GM12878 (cell line): Measurements from ENCODE around the gene OTUD3. TPM values are rescaled to one million over a fixed set of nuclear protein-coding genes. Genes with fewer than 3 reads are reported as not detected.

Experiments
- ATAC-seq: fragments of 200-7000 bp; cut with Tn5 transposase; 3 replicates; pipeline ENCODE4 v1.9.1; 2020; ENCODE audit warnings: mild to moderate bottlenecking, moderate library complexity
- BruUV-seq: library from RNA; stranded (reverse); fragments of 400-500 nt; replicated peaks from 2 replicates; lab custom pipeline; 2021; lab: Mats Ljungman, UMichigan
- CTCF ChIA-PET: fragments of 300-600 bp; sonication (Branson Sonifier 250); formaldehyde crosslinking; extraction: SDS; loops from one replicate; lab custom pipeline; 2021; ENCODE audit warnings: inconsistent platforms; lab: Yijun Ruan, JAX
- POLR2A ChIA-PET: fragments of 350-600 bp; formaldehyde crosslinking; extraction: SDS; loops from one replicate; lab custom pipeline; 2021; ENCODE audit warnings: inconsistent platforms; lab: Charles Lee
- RAD21 ChIA-PET: fragments of 300-600 bp; sonication (Branson Sonifier 250); formaldehyde crosslinking; loops from one replicate; lab custom pipeline; 2023; ENCODE audit warnings: antibody characterized with exemption; ENCODE audit not compliant: unreplicated experiment; lab: Charles Lee
- SMC1A ChIA-PET: fragments of 300-600 bp; sonication (Branson Sonifier 250); formaldehyde crosslinking; loops from one replicate; lab custom pipeline; 2023; ENCODE audit not compliant: unreplicated experiment, uncharacterized antibody; lab: Charles Lee
- DNase-seq: peaks from one replicate; pipeline ENCODE4 v3.0.0-alpha.2; 2011; ENCODE audit warnings: low read depth, low spot score
- FAIRE-seq: peaks from 3 replicates; lab custom pipeline; 2011; peaks lifted over from hg19 to GRCh38; lab: Jason Lieb, UNC
- H2AFZ ChIP-seq: 2 replicates; pipeline ENCODE4 v1.6.0; 2011; ENCODE audit warnings: low read depth, low read length, control low read depth; ENCODE audit not compliant: control insufficient read depth
- H3K27ac ChIP-seq: 2 replicates; pipeline ENCODE4 v1.5.1; 2011; ENCODE audit warnings: control low read depth; ENCODE audit not compliant: control insufficient read depth, insufficient read depth
- H3K27me3 ChIP-seq, 2 experiments: replicated peaks in 1 of 2; 2 replicates each; pipeline versions ENCODE4 v1.6.0 to v1.6.1; 2011; ENCODE audit warnings: low read length in 1 of 2; ENCODE audit not compliant: control insufficient read depth in 2 of 2, insufficient read depth in 2 of 2
- H3K36me3 ChIP-seq, 2 experiments: 2 replicates each; pipeline ENCODE4 v1.5.1; 2011; ENCODE audit warnings: low read length in 1 of 2; ENCODE audit not compliant: control insufficient read depth in 2 of 2, insufficient read depth in 2 of 2
- H3K4me1 ChIP-seq: 2 replicates; pipeline ENCODE4 v1.6.1; 2011; ENCODE audit warnings: mild to moderate bottlenecking, low read length, moderate library complexity, mixed read lengths; ENCODE audit not compliant: control insufficient read depth, insufficient read depth
- H3K4me2 ChIP-seq: 2 replicates; pipeline ENCODE4 v1.6.0; 2011; ENCODE audit warnings: control low read depth; ENCODE audit not compliant: control insufficient read depth, insufficient read depth
- H3K4me3 ChIP-seq: fragments of 200-600 bp; sonication (generic); 2 replicates; pipeline ENCODE4 v1.5.1; 2016
- H3K79me2 ChIP-seq: 2 replicates; pipeline ENCODE4 v1.6.0; 2011; ENCODE audit warnings: low read length; ENCODE audit not compliant: control insufficient read depth, insufficient read depth
- H3K9ac ChIP-seq: 2 replicates; pipeline ENCODE4 v1.8.0; 2011; ENCODE audit warnings: low read length, control low read depth, mixed read lengths; ENCODE audit not compliant: control insufficient read depth, insufficient read depth
- H3K9me3 ChIP-seq: replicated peaks from 3 replicates; pipeline ENCODE4 v1.5.1; 2011; ENCODE audit warnings: mild to moderate bottlenecking, low read length; ENCODE audit not compliant: control insufficient read depth, insufficient read depth
- H4K20me1 ChIP-seq: 2 replicates; pipeline ENCODE4 v1.6.0; 2011; ENCODE audit not compliant: control insufficient read depth, insufficient read depth
- BCL3 ChIP-seq: IDR thresholded peaks from 2 replicates; pipeline ENCODE4 v1.6.1; 2011; ENCODE audit warnings: borderline replicate concordance, low read depth, mild to moderate bottlenecking, moderate library complexity, low read length; ENCODE audit not compliant: insufficient read depth, poor library complexity, severe bottlenecking
- CHD2 ChIP-seq: IDR thresholded peaks from 2 replicates; pipeline ENCODE4 v1.6.1; 2011; ENCODE audit warnings: low read depth, low read length, improper control_type of control experiment, borderline replicate concordance
- CREM ChIP-seq: IDR thresholded peaks from 2 replicates; pipeline ENCODE4 v1.6.1; 2014; ENCODE audit warnings: antibody characterized with exemption, low read depth
- E4F1 ChIP-seq: fragments of 450-650 bp; IDR thresholded peaks from 2 replicates; pipeline ENCODE4 v1.6.1; 2018; ENCODE audit warnings: borderline replicate concordance, mild to moderate bottlenecking; ENCODE audit not compliant: partially characterized antibody
- EP300 ChIP-seq, 2 experiments: fragments of 150-350 bp in 1 of 2; IDR thresholded peaks; 2 replicates each; pipeline ENCODE4 v1.6.1; 2011 to 2012; ENCODE audit warnings: low read depth in 2 of 2, low read length in 2 of 2, borderline replicate concordance in 1 of 2, improper control_type of control experiment in 1 of 2, inconsistent platforms in 1 of 2; ENCODE audit not compliant: control insufficient read depth in 1 of 2
- GATAD2B ChIP-seq: fragments of 450-650 bp; conservative IDR thresholded peaks from 2 replicates; pipeline ENCODE4 v1.6.1; 2017; ENCODE audit warnings: low read depth, mild to moderate bottlenecking, moderate library complexity
- IRF4 ChIP-seq: IDR thresholded peaks from 2 replicates; pipeline ENCODE4 v1.6.1; 2011; ENCODE audit warnings: low read depth, low read length
- MEF2B ChIP-seq: fragments of 450-650 bp; IDR thresholded peaks from 2 replicates; pipeline ENCODE4 v1.6.1; 2018; ENCODE audit warnings: mild to moderate bottlenecking, moderate library complexity; ENCODE audit not compliant: partially characterized antibody, poor library complexity, severe bottlenecking
- NFYA ChIP-seq: IDR thresholded peaks from 2 replicates; pipeline ENCODE4 v1.6.1; 2011; ENCODE audit warnings: low read depth, mild to moderate bottlenecking, low read length, improper control_type of control experiment, borderline replicate concordance
- POLR2AphosphoS5 ChIP-seq: IDR thresholded peaks from 2 replicates; pipeline ENCODE4 v1.6.1; 2011; ENCODE audit warnings: mild to moderate bottlenecking, low read length, inconsistent platforms
- RAD21 ChIP-seq: IDR thresholded peaks from 2 replicates; pipeline ENCODE4 v1.6.1; 2011; ENCODE audit warnings: mild to moderate bottlenecking, low read depth, low read length, moderate library complexity; ENCODE audit not compliant: insufficient read depth
- YBX1 ChIP-seq: fragments of 450-650 bp; IDR thresholded peaks from 2 replicates; pipeline ENCODE4 v1.6.1; 2016; ENCODE audit warnings: antibody characterized with exemption
- ZBTB40 ChIP-seq: fragments of 450-650 bp; IDR thresholded peaks from 2 replicates; pipeline ENCODE4 v1.6.1; 2016; ENCODE audit warnings: mild to moderate bottlenecking, moderate library complexity, borderline replicate concordance
- ZSCAN29 ChIP-seq: fragments of 450-650 bp; IDR thresholded peaks from 2 replicates; pipeline ENCODE4 v1.6.1; 2017; ENCODE audit warnings: mild to moderate bottlenecking, moderate library complexity
- WGBS: methylation state at CpG from one replicate; pipeline ENCODE4 v1.1.6; 2016; ENCODE audit warnings: low lambda C conversion rate; ENCODE audit not compliant: insufficient replicate concordance, insufficient coverage; ENCODE audit errors: missing lambda C conversion rate; 5-methylcytosine and 5-hydroxymethylcytosine counted together
- in situ Hi-C: fragments of 300-500 bp; cut with MboI; formaldehyde crosslinking; loops from 9 replicates; pipeline ENCODE4 v1.14.3; 2018; ENCODE audit warnings: mixed read lengths
- intact Hi-C: fragments of 100-400 bp; cut with micrococcal nuclease; formaldehyde crosslinking; loops from one replicate; pipeline ENCODE4 v1.14.2; 2022; ENCODE audit not compliant: unreplicated experiment
- polyA plus RNA-seq, 11 experiments: library from polyadenylated mRNA; depleted of rRNA in 4 of 11; unstranded in 6 of 11; stranded (reverse) in 5 of 11; fragments of >200 nt; fragmentation: Nextera tagmentation in 4 of 11; fragmentation: Illumina TruSeq in 1 of 11; extraction: Ambion mirVana in 4 of 11; extraction: Trizol in 1 of 11; gene quantifications; 1 replicate in 1 of 11; 2 replicates in 10 of 11; pipeline versions ENCODE4 v1.2.1 to v1.2.3, GENCODE V29; 2011 to 2016; ENCODE audit warnings: inconsistent platforms in 2 of 11, missing spikeins in 2 of 11, low read depth in 1 of 11
- total RNA-seq, 4 experiments: library from RNA; depleted of rRNA in 3 of 4; stranded (reverse); fragments of >200 nt in 3 of 4; fragmentation: Illumina TruSeq in 1 of 4; extraction: Trizol in 1 of 4; gene quantifications; 2 replicates each; pipeline versions ENCODE4 v1.2.1 to v1.2.3, GENCODE V29; 2013 to 2021

The OTUD3 gene
- total and polyA plus RNA-seq, 10 of the 15 experiments (the other 5 are each of a cell fraction or from before 2014, with no cell fraction given): 0.77 to 8.9 (median 4.8) TPM

- TF ChIP-seq ZBTB40 (no peak), NFYA (no peak), CHD2 (no peak), CREM (no peak), BCL3 (no peak)
These were observed 10.5 kb downstream of the OTUD3 start (continued) for GRCh38 chr1:19892628-19893168.

GRCh38 chr1:19893687-19894086 lies 11.5 kb downstream of the OTUD3 start:
- H2AFZ ChIP-seq: no peak overlapping the region
- ChIA-PET RAD21 (no interaction called here), CTCF (interaction anchor here (2.0 kb wide), 1 partner anchor 11 kb away, joined by 8 read pairs; the partner anchor contains the start of gene OTUD3), POLR2A (no interaction called here), SMC1A (interaction anchor here (1.6 kb wide), 1 partner anchor 11 kb away, joined by 9 read pairs; the partner anchor contains the start of gene OTUD3)
- 96% methylated on average over 3 of the region's 3 CpGs for WGBS
- ATAC-seq (no peak), DNase-seq (no peak), FAIRE-seq (no peak)
- no peaks in the 10 kb centered on the region for H3K9me3 ChIP-seq
- H3K27me3 ChIP-seq: no peaks in the 10 kb centered on the region
- peaks cover 7 to 8% of the 10 kb centered on the region in 2 experiments; a peak in 3 of 4 replicates for H3K36me3 ChIP-seq
- no peak overlapping the region for H3K4me2 ChIP-seq
- no peak overlapping the region for H3K9ac ChIP-seq
- in situ Hi-C loops (no loop called here), intact Hi-C loops (no loop called here)
- no peak overlapping the region for H3K27ac ChIP-seq
- H3K4me3 ChIP-seq: no peak overlapping the region
- no peaks in the 10 kb centered on the region for H3K4me1 ChIP-seq
- no TSS peak for BruUV-seq
- no peaks in the 10 kb centered on the region; the same call in 1 of the 2 replicates for H3K79me2 ChIP-seq
- H4K20me1 ChIP-seq: no peaks in the 10 kb centered on the region
- TF ChIP-seq YBX1: no peak
- no peak for TF ChIP-seq E4F1
- TF ChIP-seq EP300 (IDR thresholded peaks at IDR 0.05; ENCODE audit: borderline replicate concordance in 1 of 2, control insufficient read depth in 1 of 2, low read depth in 2 of 2, low read length in 2 of 2): no peak
- no peak for TF ChIP-seq RAD21
- no peak for TF ChIP-seq IRF4
- no peak for TF ChIP-seq MEF2B
- TF ChIP-seq GATAD2B: no peak
- no peak for TF ChIP-seq POLR2AphosphoS5
- TF ChIP-seq ZSCAN29: no peak
